IgD-negative memory B cell (primary cell): ENCODE results near the gene GXYLT1. TPM values are rescaled to one million over a fixed set of nuclear protein-coding genes. Genes with fewer than 3 reads are reported as not detected.

Source experiments
- polyA plus RNA-seq: library from polyadenylated mRNA; unstranded; fragments of 300-500 nt; fragmentation: Illumina TruSeq; gene quantifications from one replicate; pipeline ENCODE4 v1.2.3, GENCODE V29; 2021

GXYLT1 gene
- polyA plus RNA-seq, 1 donor from 2014 or later = 5.1 TPM

Other genes starting within 250 kb of the GXYLT1 start
- gene YAF2, start 93.4 kb upstream of the GXYLT1 start, polyA plus RNA-seq = 20.1 TPM
- gene ZCRB1, start 181.2 kb upstream of the GXYLT1 start, polyA plus RNA-seq = 93.5 TPM
- 114 TPM for gene PPHLN1, start 181.3 kb upstream of the GXYLT1 start, polyA plus RNA-seq